Endothelial cell of hepatic sinusoid (primary cell): ENCODE data around the gene AHR.
"Not testable (repeated sequence)": the region's sequence is repeated elsewhere in the genome, so short reads cannot be mapped to it uniquely, and the experiment has no call there.

Experiments used
- in situ Hi-C: cut with HindIII; loops from 2 replicates; pipeline ENCODE4 v1.10.0; 2017; ENCODE audit warnings: low sequenced_read_pairs

Gene AHR

DNA sequence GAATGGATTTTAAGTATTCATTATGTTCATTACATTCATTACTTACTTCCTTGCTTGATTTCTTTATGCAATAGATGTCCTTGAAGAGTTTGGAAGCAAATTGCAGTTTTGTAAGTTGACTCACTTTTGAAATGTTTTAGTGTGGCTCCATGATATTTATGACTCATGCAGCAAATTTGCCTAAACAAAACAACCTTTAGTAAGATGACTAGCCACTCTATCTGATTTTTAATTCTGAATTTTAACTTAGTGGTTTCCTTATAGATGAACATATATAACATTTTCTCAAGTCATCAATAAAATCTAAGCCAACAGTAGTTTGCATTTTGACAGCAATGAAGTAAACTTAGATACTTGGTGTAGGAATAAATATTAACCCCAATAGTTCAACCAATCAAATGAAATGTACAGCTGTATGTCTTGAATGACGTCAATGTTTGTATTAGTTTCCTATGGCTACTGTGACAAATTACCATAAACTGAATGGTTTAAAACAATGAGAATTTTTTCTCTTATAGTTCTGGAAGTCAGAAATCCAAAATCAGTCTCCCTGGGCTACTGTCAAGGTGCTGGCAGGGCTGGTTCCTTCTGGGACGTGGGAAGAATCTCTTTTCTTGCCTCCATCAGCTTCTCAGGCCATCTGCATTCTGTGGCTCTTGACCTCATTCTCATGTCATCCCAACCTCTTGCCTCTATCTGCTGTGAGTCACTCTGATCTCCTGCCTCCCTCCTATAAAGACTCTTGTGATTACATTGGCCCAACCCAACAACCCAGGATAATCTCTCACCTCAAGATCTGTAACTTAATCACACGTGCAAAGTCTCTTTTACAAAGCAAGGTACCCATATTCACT, 73.4 kb downstream of the AHR start:
- in situ Hi-C loops = no loop called here

DNA sequence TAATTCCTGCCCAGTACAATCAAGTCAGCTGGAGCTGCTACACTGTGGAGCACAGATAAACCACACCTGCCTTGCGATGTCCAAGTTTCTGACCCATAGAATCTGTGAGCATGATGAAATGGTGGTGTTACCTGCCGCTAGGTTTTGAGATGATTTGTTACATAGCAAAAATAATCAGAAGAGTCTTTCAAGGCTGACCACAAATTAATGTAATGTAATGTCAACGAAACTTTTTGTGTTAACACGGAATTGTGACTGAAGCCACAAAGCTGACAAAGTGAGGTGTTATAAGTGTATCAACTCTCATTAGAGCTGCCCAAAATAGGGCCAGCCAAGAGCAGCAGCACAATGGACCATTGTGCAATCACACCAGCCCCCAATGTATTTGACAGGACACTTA, 75.7 kb downstream of the AHR start:
- in situ Hi-C loops = no loop called here

DNA sequence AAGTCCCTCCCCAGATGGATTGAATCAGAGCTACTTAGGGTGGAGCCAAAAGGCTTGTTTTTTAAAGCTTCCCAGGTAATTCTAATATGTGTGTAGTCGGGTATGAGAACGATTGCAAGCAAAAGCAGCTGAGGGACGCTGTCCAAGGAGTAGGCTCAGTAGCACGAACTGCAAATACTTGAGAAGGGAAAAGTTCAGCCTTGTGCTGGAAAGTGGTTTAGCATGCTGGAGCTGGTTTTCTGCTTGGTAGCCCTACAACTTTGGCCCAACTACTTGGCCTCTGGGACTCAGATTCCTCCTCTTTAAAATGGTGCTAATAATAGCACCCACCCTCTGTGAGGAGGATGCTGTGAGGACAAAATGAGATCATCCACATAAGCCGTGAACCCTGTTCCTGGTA, 76.2 kb downstream of the AHR start:
- in situ Hi-C loops = no loop called here

DNA sequence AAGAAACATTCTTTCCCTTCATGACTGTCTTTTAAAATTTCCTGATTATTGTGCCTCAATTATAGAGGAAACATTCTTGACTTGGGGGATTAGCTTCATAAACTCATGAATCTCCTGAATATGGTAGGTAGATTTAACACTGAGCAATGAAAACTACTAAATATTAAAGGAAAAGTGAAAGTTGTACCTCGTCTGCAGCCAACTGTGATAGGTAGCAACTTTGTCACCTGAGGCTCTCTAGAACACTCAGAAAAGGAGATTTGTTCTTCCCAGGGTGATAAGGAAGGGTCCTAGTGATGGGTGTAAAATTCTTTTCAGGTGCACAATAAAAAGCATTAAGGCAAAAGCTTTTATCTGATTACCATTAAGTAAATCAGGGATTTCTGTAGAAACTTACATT, 78.1 kb downstream of the AHR start:
- in situ Hi-C loops = no loop called here

GRCh38 chr7:17380736-17381662, 82.5 kb downstream of the AHR start:
- in situ Hi-C loops = no loop called here

DNA sequence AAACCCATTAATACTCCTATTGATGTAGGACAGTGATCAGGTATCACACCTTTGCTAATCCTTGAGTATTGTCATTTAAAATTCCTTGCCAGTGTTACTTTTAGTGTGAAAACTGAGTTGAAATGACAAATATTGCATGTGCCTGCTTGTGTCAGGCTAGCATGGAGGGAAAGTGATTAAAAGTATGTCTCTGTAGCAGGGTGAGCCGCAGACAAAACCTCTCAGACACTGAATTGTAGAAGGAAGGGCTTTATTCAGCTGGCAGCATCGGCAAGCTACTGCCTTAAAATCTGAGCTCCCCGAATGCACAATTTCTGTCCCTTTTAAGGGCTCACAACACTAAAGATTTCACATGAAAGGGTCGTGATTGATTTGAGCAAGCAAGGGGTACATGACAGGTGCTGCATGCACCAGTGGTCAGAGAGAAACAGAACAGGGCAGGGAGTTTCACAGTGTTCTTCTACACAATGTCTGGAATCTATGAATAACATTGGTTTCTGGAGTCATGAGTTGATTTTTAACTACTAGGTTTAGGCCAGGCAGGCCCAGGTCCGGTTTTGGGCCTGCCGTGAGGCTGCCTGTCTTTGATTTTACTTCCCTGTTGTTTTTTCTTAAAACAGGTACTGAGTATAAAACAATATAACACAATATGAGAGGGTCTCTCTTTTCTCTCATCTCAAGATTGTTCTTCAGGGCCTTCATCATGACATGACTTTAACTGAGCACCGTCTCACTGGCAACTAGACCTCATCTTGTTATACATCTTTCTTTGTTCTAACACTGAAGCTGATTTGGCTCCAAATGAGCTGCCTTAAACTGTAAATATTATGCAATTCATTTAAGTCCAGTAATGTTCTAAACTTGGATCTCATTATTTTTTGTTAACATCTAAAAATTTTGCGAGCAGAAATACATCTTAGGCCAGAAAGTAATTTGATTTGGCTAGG, 84.2 kb downstream of the AHR start:
- in situ Hi-C loops = not testable (repeated sequence)

DNA sequence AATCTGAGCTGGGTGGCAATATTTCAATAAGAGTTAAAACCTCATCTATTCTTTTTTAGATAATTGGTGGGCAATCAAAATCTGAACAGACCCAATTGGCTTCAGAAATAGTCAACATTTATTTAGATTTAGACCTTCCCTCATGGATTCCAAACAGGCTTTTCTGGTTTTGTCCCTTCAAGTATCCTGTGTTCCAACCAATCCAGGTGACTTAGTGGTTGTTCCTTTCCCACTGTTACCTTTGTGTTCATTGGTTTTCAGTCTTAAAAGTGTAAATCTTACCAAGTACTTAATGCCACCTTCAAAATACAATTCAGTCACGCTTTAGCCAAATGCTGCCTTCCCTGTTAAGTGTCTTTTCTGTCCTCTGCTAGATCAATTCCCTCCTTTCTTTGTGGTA, 85.9 kb downstream of the AHR start:
- in situ Hi-C loops = no loop called here

DNA sequence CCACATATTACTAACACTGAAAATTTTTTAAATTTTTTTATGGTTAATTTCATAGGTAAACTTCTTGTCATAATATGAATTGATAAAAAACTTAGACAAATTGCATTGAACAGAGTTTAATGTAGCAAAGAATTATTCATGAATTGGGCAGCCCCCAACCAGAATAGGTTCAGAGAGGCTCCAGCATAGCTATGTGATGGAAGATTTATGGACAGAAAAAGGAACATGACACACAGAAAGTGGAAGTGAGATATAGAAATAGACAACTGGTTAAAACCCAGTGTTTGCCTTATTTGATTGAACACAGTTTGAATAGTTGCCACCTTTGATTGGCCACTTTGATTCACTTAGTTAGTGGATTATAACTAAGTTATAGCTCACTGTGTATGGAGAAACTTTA, 87.2 kb downstream of the AHR start:
- in situ Hi-C loops = no loop called here

DNA sequence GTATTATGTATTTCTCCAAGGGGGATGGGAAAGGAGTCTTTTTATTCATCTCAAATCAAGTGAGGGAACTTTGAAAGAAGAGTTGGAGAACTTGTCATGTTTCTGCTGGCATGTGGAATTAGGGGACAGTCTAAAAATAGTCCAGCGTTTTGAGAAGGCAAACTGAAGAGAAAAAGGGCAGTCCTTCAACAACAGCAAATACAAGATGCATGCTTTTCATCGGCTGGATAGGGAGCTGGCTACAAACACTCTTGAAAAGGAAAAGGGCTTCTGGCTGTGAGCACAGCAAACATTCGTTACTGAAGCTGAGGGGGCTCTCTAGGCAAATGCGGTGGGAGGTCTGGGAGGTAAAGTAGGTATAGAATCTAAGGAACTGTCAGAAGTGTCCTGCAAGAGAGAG, 91.9 kb downstream of the AHR start:
- in situ Hi-C loops = no loop called here

DNA sequence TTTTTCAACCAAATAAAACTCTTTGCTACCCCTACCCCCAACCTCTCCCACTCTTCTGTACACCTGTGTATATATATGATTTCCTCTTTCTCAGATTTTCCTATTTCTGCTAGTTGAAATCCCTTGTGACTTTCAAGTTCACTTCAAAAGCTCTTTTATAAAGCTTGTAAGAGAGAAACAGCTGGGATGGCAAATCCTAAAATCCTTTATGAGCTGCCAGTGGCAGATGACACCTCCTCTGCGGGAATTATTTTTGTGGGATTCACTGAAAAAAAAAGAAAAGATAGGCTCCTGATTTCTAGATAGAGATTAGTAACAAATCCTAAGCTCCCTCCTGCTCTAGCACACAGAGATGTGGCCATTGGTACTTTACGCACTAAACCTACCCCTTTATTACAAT, 92.9 kb downstream of the AHR start:
- in situ Hi-C loops = no loop called here

DNA sequence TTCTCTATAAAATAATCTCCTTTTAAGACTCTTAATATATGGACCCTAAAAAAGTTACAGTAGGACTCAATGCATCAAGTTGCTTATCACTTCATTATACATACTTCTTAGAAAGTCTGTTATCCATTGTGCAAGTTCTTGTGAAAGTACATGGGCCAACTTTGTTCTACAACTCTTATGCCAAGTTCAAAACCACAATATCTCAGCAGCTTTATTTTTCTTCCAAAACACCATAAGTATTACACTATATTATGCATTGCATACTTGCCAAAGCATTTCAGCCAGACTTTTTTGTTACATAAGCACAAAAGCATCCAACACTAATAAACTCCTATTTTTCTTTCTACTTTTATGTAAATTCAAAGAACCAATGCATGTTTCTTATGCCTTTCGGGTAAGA, 94.4 kb downstream of the AHR start:
- in situ Hi-C loops = no loop called here

DNA sequence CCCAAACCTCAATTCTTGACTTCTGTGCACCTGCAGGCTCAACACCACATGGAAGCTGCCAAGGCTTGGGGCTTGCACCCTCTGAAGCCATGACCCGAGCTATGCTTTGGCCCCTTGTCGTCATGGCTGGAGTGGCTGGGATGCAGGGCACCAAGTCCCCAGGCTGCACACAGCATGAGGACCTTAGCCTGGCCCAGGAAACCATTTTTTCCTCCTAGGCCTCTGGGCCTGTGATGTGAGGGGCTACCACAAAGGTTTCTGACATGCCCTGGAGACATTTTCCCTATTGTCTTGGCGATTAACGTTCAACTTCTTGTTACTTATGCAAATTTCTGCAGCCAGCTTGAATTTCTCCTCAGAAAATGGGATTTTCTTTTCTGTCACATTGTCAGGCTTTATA, 96.1 kb downstream of the AHR start:
- in situ Hi-C loops = not testable (repeated sequence)
